Measurements from ENCODE around the gene VEZF1. TPM values are rescaled to one million over a fixed set of nuclear protein-coding genes. Genes with fewer than 3 reads are reported as not detected.
A peak's percentile ranks its signal among the peaks of the same experiment; 100 is the strongest.

The VEZF1 gene
- total RNA-seq, 4 donors from 2014 or later = 44.0 to 65.1 (median 50.1) TPM

- no peak overlapping the region for H3K4me3 ChIP-seq
- in situ Hi-C loops (cut with MboI; ENCODE audit: low pct_ligation_motif_present in 1 of 4, low pct_unique_long_range_greater_than_20kb in 1 of 4, low sequenced_read_pairs in 3 of 4) = no loop called here
- H3K4me1 ChIP-seq = peaks cover 44 to 88% (median 48%) of the 10 kb centered on the region in 4 donors
- peak overlapping the region; percentile 76 to 91 (median 88) for H3K27ac ChIP-seq
- no peaks in the 10 kb centered on the region for H3K36me3 ChIP-seq
- intact Hi-C loops (cut with DNase I; ENCODE audit: low total_unique reads) = no loop called here
- TF ChIP-seq POLR2AphosphoS5 (IDR thresholded peaks at IDR 0.05) = no peak
- TF ChIP-seq EP300 (IDR thresholded peaks at IDR 0.05; ENCODE audit: low read depth) = no peak
- TF ChIP-seq POLR2A (IDR thresholded peaks at IDR 0.05) = no peak
- TF ChIP-seq, protein P1, sequence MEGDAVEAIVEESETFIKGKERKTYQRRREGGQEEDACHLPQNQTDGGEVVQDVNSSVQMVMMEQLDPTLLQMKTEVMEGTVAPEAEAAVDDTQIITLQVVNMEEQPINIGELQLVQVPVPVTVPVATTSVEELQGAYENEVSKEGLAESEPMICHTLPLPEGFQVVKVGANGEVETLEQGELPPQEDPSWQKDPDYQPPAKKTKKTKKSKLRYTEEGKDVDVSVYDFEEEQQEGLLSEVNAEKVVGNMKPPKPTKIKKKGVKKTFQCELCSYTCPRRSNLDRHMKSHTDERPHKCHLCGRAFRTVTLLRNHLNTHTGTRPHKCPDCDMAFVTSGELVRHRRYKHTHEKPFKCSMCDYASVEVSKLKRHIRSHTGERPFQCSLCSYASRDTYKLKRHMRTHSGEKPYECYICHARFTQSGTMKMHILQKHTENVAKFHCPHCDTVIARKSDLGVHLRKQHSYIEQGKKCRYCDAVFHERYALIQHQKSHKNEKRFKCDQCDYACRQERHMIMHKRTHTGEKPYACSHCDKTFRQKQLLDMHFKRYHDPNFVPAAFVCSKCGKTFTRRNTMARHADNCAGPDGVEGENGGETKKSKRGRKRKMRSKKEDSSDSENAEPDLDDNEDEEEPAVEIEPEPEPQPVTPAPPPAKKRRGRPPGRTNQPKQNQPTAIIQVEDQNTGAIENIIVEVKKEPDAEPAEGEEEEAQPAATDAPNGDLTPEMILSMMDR (IDR thresholded peaks at IDR 0.05) = no peak
- 23 to 28% methylated on average over 3 to 5 of the region's 5 CpGs for WGBS, 2 donors (ENCODE audit: low coverage in 1 of 2)
- no peaks in the 10 kb centered on the region for H3K27me3 ChIP-seq
- DNase-seq = peak; percentile 51
- H3K9me3 ChIP-seq = no peaks in the 10 kb centered on the region
These were observed 60.9 kb downstream of the VEZF1 start for GRCh38 chr17:57927048-57927723.

GRCh38 chr17:57926723-57927047, 61.4 kb downstream of the VEZF1 start:
- DNase-seq = no peak
- no peak overlapping the region for H3K4me3 ChIP-seq
- H3K36me3 ChIP-seq = no peaks in the 10 kb centered on the region
- peak overlapping the region; percentile 76 to 91 (median 88) for H3K27ac ChIP-seq
- TF ChIP-seq, protein P1 (IDR thresholded peaks at IDR 0.05) = no peak
- TF ChIP-seq EP300 (IDR thresholded peaks at IDR 0.05; ENCODE audit: low read depth) (no peak), POLR2AphosphoS5 (IDR thresholded peaks at IDR 0.05) (no peak), POLR2A (IDR thresholded peaks at IDR 0.05) (no peak)
- H3K27me3 ChIP-seq = no peaks in the 10 kb centered on the region
- in situ Hi-C loops (cut with MboI; ENCODE audit: low pct_ligation_motif_present in 1 of 4, low pct_unique_long_range_greater_than_20kb in 1 of 4, low sequenced_read_pairs in 3 of 4) (no loop called here), intact Hi-C loops (cut with DNase I; ENCODE audit: low total_unique reads) (no loop called here)
- H3K4me1 ChIP-seq = peaks cover 46 to 91% (median 53%) of the 10 kb centered on the region in 4 donors
- H3K9me3 ChIP-seq = no peaks in the 10 kb centered on the region
- 39 to 54% methylated on average over 7 of the region's 7 CpGs for WGBS, 2 donors (ENCODE audit: low coverage in 1 of 2)

DNA sequence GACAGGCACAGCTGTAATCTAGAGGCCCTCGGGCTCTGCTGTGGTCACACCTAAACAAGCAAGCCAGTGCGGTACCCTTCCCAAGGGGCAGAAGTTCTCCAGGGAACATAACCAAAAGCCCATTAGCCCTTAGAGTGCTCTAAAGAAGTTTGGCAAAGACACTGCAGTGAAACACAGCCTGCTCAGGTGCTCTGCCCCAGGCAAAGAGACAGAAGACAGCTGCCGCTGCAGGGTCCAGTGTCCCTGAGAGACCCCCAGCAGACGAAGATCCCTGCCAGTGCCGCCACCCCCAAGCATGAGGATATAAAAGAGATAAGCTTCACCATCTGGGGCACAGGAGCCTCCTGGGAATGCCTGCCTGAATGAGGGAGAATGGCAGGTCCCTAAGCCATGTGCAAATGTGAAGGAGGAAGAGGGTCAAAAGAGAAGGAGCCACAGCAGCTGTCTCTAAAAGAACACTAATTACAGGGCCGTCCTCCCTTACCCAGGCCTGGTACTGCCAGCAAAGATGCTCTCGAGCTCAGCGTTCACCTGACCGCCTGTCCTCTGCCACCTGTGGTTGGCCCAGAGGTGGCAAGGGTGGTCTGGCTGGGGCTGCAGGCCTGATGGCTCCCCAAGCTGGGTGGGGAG, 62.6 kb downstream of the VEZF1 start:
- Histone ChIP-seq H3K9me3 (no peaks in the 10 kb centered on the region), H3K4me1 (peaks cover 51 to 91% (median 52%) of the 10 kb centered on the region in 4 donors), H3K27me3 (no peaks in the 10 kb centered on the region), H3K4me3 (no peak overlapping the region), H3K36me3 (no peaks in the 10 kb centered on the region), H3K27ac (peak overlapping the region; percentile 76 to 91 (median 88))
- in situ Hi-C loops (cut with MboI; ENCODE audit: low pct_ligation_motif_present in 1 of 4, low pct_unique_long_range_greater_than_20kb in 1 of 4, low sequenced_read_pairs in 3 of 4) = no loop called here
- intact Hi-C loops (cut with DNase I; ENCODE audit: low total_unique reads) = no loop called here
- DNase-seq = no peak
- TF ChIP-seq POLR2A (IDR thresholded peaks at IDR 0.05) (no peak), EP300 (IDR thresholded peaks at IDR 0.05; ENCODE audit: low read depth) (no peak), POLR2AphosphoS5 (IDR thresholded peaks at IDR 0.05) (no peak)
- TF ChIP-seq, protein P1 (IDR thresholded peaks at IDR 0.05) = no peak
- 67% methylated on average over 9 of the region's 9 CpGs; no CpG with 5 or more reads in 1 of the 2 donors for WGBS, 2 donors (ENCODE audit: low coverage in 1 of 2)

DNA sequence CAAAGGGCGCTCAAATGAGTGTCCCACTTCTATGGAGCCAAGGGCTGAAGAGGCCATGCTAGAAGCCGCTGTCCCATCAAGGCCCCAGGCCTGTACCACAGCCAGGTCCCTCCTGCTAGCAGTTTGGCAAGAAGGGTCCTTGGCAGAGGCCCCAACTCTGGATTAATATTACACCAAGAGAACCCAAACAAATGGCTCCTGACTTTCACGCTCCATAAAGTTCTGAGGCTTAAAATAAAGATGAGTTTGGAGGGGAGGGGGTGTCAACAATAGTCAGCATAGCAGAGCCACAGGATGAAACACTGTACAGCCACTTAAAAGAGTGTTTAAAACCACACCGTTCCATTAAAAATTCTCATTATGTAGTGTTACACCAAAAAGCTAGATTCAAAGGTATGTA, 63.4 kb downstream of the VEZF1 start:
- Histone ChIP-seq H3K36me3 (no peaks in the 10 kb centered on the region), H3K4me3 (no peak overlapping the region), H3K9me3 (no peaks in the 10 kb centered on the region), H3K4me1 (peaks cover 51 to 83% (median 53%) of the 10 kb centered on the region in 4 donors), H3K27ac (peak overlapping the region; percentile 76 to 91 (median 88)), H3K27me3 (no peaks in the 10 kb centered on the region)
- TF ChIP-seq POLR2A (IDR thresholded peaks at IDR 0.05) (no peak), POLR2AphosphoS5 (IDR thresholded peaks at IDR 0.05) (no peak), EP300 (IDR thresholded peaks at IDR 0.05; ENCODE audit: low read depth) (no peak)
- TF ChIP-seq, protein P1 (IDR thresholded peaks at IDR 0.05) = no peak
- WGBS, 2 donors (ENCODE audit: low coverage in 1 of 2) = 71 to 75% methylated on average over 1 to 4 of the region's 4 CpGs
- DNase-seq = no peak
- intact Hi-C loops (cut with DNase I; ENCODE audit: low total_unique reads) = no loop called here
- in situ Hi-C loops (cut with MboI; ENCODE audit: low pct_ligation_motif_present in 1 of 4, low pct_unique_long_range_greater_than_20kb in 1 of 4, low sequenced_read_pairs in 3 of 4) = no loop called here

Small RNAs within 50 kb of the gene (small RNA-seq; reads per million reads assigned to genes)
- 0 reads per million in 4 donors for gene AC015813.4

Other genes starting within 250 kb of the VEZF1 start
- not detected for gene CCDC182, start 243.0 kb downstream of the VEZF1 start, total RNA-seq
- 10 to 100 TPM in 1 of 4 donors, 1 to 10 TPM in 2, under 1 TPM in 1; 0.37 to 11.1 (median 6.5) TPM for gene MRPS23, start 138.2 kb downstream of the VEZF1 start, total RNA-seq
- gene CUEDC1, start 32.8 kb downstream of the VEZF1 start, total RNA-seq = 10 to 100 TPM; 20.2 to 27.3 (median 24.6) TPM
- 100 to 1,000 TPM; 122 to 174 (median 143) TPM for gene SRSF1, start 19.0 kb upstream of the VEZF1 start, total RNA-seq
- 10 to 100 TPM; 12.3 to 26.2 (median 22.7) TPM for gene DYNLL2, start 95.2 kb upstream of the VEZF1 start, total RNA-seq
- not detected for gene OR4D1, start 160.1 kb upstream of the VEZF1 start, total RNA-seq
- not detected for gene OR4D2, start 178.7 kb upstream of the VEZF1 start, total RNA-seq
- gene EPX, start 204.5 kb upstream of the VEZF1 start, total RNA-seq = not detected
- gene MKS1, start 231.0 kb upstream of the VEZF1 start, total RNA-seq = 10 to 100 TPM in 3 of 4 donors, 1 to 10 TPM in 1; 8.5 to 51.9 (median 18.3) TPM

Measured in transverse colon (tissue), 4 donors.